GM23338 (cell line): Measurements from ENCODE around the gene MMP1.

Source experiments
- CTCF ChIP-seq, 2 experiments: fragments of 200-600 bp in 1 of 2; sonication (generic) in 1 of 2; conservative IDR thresholded peaks; 2 replicates each; pipeline versions ENCODE4 v1.5.1 to v1.6.1; 2016 to 2017; ENCODE audit warnings: antibody characterized with exemption in 2 of 2, low read depth in 2 of 2, mild to moderate bottlenecking in 2 of 2, moderate library complexity in 1 of 2
- ETS1 ChIP-seq: IDR thresholded peaks from 2 replicates; pipeline ENCODE4 v1.6.1; 2016; ENCODE audit warnings: antibody characterized with exemption
- EZH2 ChIP-seq: fragments of 200-600 bp; sonication (generic); IDR thresholded peaks from one replicate; pipeline ENCODE4 v1.8.0; 2017; ENCODE audit warnings: antibody characterized with exemption, mild to moderate bottlenecking, low read depth; ENCODE audit not compliant: unreplicated experiment
- EZH2phosphoT487 ChIP-seq: fragments of 200-600 bp; sonication (generic); IDR thresholded peaks from one replicate; pipeline ENCODE4 v1.8.1; 2018; ENCODE audit warnings: antibody characterized with exemption; ENCODE audit not compliant: unreplicated experiment
- JUNB ChIP-seq: IDR thresholded peaks from one replicate; pipeline ENCODE4 v1.6.1; 2016; ENCODE audit warnings: antibody characterized with exemption; ENCODE audit not compliant: unreplicated experiment
- NANOG ChIP-seq: IDR thresholded peaks from 2 replicates; pipeline ENCODE4 v1.6.1; 2016; ENCODE audit warnings: antibody characterized with exemption, borderline replicate concordance
- POLR2AphosphoS5 ChIP-seq: IDR thresholded peaks from 2 replicates; pipeline ENCODE4 v1.6.1; 2016; ENCODE audit warnings: antibody characterized with exemption, low read depth
- TF ChIP-seq, protein P1 (sequence below): IDR thresholded peaks from one replicate; pipeline ENCODE4 v1.6.1; 2018; ENCODE audit warnings: antibody characterized with exemption; ENCODE audit not compliant: unreplicated experiment

- TF ChIP-seq CTCF (conservative IDR thresholded peaks at IDR 0.05; ENCODE audit: low read depth in 2 of 2) (no peak), POLR2AphosphoS5 (no peak), EZH2 (no peak), EZH2phosphoT487 (no peak), ETS1 (no peak), JUNB (no peak), NANOG (no peak)
- TF ChIP-seq, protein P1, sequence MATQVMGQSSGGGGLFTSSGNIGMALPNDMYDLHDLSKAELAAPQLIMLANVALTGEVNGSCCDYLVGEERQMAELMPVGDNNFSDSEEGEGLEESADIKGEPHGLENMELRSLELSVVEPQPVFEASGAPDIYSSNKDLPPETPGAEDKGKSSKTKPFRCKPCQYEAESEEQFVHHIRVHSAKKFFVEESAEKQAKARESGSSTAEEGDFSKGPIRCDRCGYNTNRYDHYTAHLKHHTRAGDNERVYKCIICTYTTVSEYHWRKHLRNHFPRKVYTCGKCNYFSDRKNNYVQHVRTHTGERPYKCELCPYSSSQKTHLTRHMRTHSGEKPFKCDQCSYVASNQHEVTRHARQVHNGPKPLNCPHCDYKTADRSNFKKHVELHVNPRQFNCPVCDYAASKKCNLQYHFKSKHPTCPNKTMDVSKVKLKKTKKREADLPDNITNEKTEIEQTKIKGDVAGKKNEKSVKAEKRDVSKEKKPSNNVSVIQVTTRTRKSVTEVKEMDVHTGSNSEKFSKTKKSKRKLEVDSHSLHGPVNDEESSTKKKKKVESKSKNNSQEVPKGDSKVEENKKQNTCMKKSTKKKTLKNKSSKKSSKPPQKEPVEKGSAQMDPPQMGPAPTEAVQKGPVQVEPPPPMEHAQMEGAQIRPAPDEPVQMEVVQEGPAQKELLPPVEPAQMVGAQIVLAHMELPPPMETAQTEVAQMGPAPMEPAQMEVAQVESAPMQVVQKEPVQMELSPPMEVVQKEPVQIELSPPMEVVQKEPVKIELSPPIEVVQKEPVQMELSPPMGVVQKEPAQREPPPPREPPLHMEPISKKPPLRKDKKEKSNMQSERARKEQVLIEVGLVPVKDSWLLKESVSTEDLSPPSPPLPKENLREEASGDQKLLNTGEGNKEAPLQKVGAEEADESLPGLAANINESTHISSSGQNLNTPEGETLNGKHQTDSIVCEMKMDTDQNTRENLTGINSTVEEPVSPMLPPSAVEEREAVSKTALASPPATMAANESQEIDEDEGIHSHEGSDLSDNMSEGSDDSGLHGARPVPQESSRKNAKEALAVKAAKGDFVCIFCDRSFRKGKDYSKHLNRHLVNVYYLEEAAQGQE, result no peak
Measured at GRCh38 chr11:102783720-102784119, 14.2 kb downstream of the MMP1 start.
